Measurements from ENCODE around the gene SRR. TPM values are rescaled to one million over a fixed set of nuclear protein-coding genes. Genes with fewer than 3 reads are reported as not detected.

SRR gene
- total and polyA plus RNA-seq, 4 donors = 2.9 to 10.3 (median 4.3) TPM

DNA sequence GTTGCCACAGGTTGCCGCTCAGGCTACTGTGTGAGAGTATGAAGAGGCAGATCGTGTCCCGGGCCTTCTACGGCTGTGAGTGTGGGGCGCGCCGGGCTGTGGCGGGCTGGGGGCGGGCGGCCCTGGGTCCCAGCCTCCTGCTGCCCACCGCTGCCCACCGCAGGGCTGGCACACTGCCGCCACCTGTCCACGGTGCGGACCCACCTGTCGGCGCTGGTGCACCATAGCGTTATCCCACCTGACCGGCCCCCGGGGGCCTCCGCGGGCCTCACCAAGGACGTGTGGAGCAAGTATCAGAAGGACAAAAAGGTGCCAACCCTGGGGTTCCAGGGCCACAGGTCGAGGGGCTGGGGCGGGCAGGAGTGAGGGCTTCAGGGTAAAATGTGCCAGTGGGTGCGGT is 68.4 kb downstream of the SRR start:
- 98% methylated on average over 26 of the region's 26 CpGs for WGBS
- H3K9me3 ChIP-seq (ENCODE audit: control insufficient read depth in 4 of 4, low read length in 3 of 4) = no peaks in the 10 kb centered on the region
- H3K9ac ChIP-seq (ENCODE audit: low read depth in 1 of 2, low read length in 2 of 2) = no peak overlapping the region
- H3K27ac ChIP-seq (ENCODE audit: low read depth in 1 of 2, low read length in 2 of 2) = no peak overlapping the region
- no peak overlapping the region for H3K4me3 ChIP-seq (ENCODE audit: low read depth in 1 of 3, low read length in 3 of 3)
- no peaks in the 10 kb centered on the region for H3K27me3 ChIP-seq (ENCODE audit: control insufficient read depth in 4 of 4, insufficient read depth in 4 of 4, low read length in 3 of 4)
- TF ChIP-seq, protein P1, sequence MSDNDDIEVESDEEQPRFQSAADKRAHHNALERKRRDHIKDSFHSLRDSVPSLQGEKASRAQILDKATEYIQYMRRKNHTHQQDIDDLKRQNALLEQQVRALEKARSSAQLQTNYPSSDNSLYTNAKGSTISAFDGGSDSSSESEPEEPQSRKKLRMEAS (IDR thresholded peaks at IDR 0.05) = no peak
- TF ChIP-seq, protein P2, sequence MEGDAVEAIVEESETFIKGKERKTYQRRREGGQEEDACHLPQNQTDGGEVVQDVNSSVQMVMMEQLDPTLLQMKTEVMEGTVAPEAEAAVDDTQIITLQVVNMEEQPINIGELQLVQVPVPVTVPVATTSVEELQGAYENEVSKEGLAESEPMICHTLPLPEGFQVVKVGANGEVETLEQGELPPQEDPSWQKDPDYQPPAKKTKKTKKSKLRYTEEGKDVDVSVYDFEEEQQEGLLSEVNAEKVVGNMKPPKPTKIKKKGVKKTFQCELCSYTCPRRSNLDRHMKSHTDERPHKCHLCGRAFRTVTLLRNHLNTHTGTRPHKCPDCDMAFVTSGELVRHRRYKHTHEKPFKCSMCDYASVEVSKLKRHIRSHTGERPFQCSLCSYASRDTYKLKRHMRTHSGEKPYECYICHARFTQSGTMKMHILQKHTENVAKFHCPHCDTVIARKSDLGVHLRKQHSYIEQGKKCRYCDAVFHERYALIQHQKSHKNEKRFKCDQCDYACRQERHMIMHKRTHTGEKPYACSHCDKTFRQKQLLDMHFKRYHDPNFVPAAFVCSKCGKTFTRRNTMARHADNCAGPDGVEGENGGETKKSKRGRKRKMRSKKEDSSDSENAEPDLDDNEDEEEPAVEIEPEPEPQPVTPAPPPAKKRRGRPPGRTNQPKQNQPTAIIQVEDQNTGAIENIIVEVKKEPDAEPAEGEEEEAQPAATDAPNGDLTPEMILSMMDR (IDR thresholded peaks at IDR 0.05; ENCODE audit: low read depth, low read length, missing input control) = no peak
- TF ChIP-seq, protein P3, sequence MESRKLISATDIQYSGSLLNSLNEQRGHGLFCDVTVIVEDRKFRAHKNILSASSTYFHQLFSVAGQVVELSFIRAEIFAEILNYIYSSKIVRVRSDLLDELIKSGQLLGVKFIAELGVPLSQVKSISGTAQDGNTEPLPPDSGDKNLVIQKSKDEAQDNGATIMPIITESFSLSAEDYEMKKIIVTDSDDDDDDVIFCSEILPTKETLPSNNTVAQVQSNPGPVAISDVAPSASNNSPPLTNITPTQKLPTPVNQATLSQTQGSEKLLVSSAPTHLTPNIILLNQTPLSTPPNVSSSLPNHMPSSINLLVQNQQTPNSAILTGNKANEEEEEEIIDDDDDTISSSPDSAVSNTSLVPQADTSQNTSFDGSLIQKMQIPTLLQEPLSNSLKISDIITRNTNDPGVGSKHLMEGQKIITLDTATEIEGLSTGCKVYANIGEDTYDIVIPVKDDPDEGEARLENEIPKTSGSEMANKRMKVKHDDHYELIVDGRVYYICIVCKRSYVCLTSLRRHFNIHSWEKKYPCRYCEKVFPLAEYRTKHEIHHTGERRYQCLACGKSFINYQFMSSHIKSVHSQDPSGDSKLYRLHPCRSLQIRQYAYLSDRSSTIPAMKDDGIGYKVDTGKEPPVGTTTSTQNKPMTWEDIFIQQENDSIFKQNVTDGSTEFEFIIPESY (IDR thresholded peaks at IDR 0.05) = no peak
- no peak for TF ChIP-seq EGR1 (IDR thresholded peaks at IDR 0.05; ENCODE audit: low read depth in 2 of 2)
- no peak for TF ChIP-seq FOXA2 (IDR thresholded peaks at IDR 0.05)
- TF ChIP-seq YY1 (IDR thresholded peaks at IDR 0.05) = no peak
- no peak for TF ChIP-seq HNF4G (IDR thresholded peaks at IDR 0.05)
- TF ChIP-seq RXRA (IDR thresholded peaks at IDR 0.05) = no peak
- no peak for TF ChIP-seq NR2F2 (IDR thresholded peaks at IDR 0.05)
- no peak for TF ChIP-seq HNF4A (conservative IDR thresholded peaks at IDR 0.05)
- no peak for TF ChIP-seq TAF1 (conservative IDR thresholded peaks at IDR 0.05)
- H3K36me3 ChIP-seq (ENCODE audit: control insufficient read depth in 4 of 4, insufficient read depth in 3 of 4, low read depth in 1 of 4, low read length in 3 of 4) = peaks cover 1 to 20% (median 8%) of the 10 kb centered on the region in 4 donors
- no peak for DNase-seq (ENCODE audit: low spot score)
- peaks cover 0 to 2% (median 0%) of the 10 kb centered on the region in 4 donors for H3K4me1 ChIP-seq (ENCODE audit: control insufficient read depth in 4 of 4, insufficient read depth in 4 of 4, low read length in 3 of 4)

DNA sequence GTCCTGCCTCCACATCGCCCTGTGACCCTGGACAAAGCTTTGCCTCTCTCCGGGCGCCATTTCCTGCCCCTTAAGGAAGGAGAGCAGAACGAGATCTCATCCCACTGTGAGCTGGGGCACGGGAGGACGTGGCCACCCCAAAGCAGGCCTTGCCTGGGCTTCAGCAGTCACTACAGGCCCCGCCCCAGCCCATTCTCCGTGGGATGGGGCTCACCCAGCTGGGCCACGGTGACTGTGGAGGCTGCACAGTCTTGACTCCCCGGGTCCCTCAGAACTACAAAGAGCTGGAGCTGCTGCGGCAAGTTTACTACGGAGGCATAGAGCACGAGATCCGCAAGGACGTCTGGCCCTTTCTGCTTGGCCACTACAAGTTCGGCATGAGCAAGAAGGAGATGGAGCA is 68.9 kb downstream of the SRR start:
- H3K36me3 ChIP-seq (ENCODE audit: control insufficient read depth in 4 of 4, insufficient read depth in 3 of 4, low read depth in 1 of 4, low read length in 3 of 4) = peaks cover 1 to 21% (median 8%) of the 10 kb centered on the region in 4 donors
- TF ChIP-seq JUND (IDR thresholded peaks at IDR 0.05) (no peak), GABPA (IDR thresholded peaks at IDR 0.05 in 1 of 2, conservative IDR thresholded peaks at IDR 0.05 in 1 of 2) (no peak)
- TF ChIP-seq, protein P3 (IDR thresholded peaks at IDR 0.05) = no peak
- TF ChIP-seq, protein P4, sequence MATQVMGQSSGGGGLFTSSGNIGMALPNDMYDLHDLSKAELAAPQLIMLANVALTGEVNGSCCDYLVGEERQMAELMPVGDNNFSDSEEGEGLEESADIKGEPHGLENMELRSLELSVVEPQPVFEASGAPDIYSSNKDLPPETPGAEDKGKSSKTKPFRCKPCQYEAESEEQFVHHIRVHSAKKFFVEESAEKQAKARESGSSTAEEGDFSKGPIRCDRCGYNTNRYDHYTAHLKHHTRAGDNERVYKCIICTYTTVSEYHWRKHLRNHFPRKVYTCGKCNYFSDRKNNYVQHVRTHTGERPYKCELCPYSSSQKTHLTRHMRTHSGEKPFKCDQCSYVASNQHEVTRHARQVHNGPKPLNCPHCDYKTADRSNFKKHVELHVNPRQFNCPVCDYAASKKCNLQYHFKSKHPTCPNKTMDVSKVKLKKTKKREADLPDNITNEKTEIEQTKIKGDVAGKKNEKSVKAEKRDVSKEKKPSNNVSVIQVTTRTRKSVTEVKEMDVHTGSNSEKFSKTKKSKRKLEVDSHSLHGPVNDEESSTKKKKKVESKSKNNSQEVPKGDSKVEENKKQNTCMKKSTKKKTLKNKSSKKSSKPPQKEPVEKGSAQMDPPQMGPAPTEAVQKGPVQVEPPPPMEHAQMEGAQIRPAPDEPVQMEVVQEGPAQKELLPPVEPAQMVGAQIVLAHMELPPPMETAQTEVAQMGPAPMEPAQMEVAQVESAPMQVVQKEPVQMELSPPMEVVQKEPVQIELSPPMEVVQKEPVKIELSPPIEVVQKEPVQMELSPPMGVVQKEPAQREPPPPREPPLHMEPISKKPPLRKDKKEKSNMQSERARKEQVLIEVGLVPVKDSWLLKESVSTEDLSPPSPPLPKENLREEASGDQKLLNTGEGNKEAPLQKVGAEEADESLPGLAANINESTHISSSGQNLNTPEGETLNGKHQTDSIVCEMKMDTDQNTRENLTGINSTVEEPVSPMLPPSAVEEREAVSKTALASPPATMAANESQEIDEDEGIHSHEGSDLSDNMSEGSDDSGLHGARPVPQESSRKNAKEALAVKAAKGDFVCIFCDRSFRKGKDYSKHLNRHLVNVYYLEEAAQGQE (IDR thresholded peaks at IDR 0.05) = no peak
- TF ChIP-seq, protein P5, sequence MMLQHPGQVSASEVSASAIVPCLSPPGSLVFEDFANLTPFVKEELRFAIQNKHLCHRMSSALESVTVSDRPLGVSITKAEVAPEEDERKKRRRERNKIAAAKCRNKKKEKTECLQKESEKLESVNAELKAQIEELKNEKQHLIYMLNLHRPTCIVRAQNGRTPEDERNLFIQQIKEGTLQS (IDR thresholded peaks at IDR 0.05) = no peak
- WGBS = 96% methylated on average over 16 of the region's 16 CpGs
- DNase-seq (ENCODE audit: low spot score) = no peak
- no peaks in the 10 kb centered on the region for H3K27me3 ChIP-seq (ENCODE audit: control insufficient read depth in 4 of 4, insufficient read depth in 4 of 4, low read length in 3 of 4)
- no peak overlapping the region for H3K27ac ChIP-seq (ENCODE audit: low read depth in 1 of 2, low read length in 2 of 2)
- H3K4me1 ChIP-seq (ENCODE audit: control insufficient read depth in 4 of 4, insufficient read depth in 4 of 4, low read length in 3 of 4) = peaks cover 0 to 3% (median 1%) of the 10 kb centered on the region in 4 donors
- H3K9me3 ChIP-seq (ENCODE audit: control insufficient read depth in 4 of 4, low read length in 3 of 4) = no peaks in the 10 kb centered on the region
- no peak overlapping the region for H3K4me3 ChIP-seq (ENCODE audit: low read depth in 1 of 3, low read length in 3 of 3)
- no peak overlapping the region for H3K9ac ChIP-seq (ENCODE audit: low read depth in 1 of 2, low read length in 2 of 2)
